NCI-H2196 (cell line): ENCODE results near the gene SCN1B.

ENCODE experiments used
- DNase-seq: peaks from one replicate; lab custom pipeline; 2025; ENCODE audit not compliant: unreplicated experiment; lab: John Stamatoyannopoulos, UW

SCN1B gene

DNA sequence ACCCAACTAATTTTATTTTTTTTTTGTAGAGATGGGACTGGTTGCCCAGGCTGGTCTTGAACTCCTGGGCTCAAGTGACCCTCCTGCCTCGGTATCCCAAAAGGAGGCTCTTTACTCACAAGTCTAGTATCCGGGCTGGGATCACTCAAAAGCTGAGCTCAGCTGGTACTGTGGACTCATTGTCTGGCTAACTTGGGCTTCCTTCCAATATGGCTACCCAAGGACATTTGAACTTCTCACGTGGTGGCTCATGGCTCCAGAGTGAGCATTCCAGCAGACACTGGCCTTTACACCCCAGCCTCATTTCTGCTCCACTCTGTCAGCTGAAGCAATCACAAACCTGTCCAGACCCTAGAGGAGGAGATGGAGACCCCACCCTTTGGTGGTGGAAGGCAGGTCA, 40.2 kb downstream of the SCN1B start:
- no peak for DNase-seq

DNA sequence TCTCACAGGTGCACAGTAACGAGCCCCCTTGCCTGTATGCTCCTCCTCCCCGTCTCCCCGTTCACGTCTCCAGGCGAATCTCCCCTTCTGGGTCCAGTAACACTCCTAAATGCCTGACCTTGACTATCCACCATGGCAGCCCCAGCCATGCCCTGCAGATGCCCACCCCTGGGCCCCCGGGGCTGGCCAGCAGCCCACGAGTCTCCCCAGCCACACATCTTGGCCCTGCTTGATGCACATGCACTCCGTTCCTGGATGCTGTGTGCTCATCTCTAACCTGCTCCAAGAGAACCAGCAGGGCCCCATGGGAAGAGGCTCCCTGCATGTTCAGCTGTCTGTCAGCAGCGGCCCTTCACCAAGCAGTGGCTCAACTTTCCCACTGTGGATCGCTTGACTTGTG, 43.2 kb downstream of the SCN1B start:
- no peak for DNase-seq

DNA sequence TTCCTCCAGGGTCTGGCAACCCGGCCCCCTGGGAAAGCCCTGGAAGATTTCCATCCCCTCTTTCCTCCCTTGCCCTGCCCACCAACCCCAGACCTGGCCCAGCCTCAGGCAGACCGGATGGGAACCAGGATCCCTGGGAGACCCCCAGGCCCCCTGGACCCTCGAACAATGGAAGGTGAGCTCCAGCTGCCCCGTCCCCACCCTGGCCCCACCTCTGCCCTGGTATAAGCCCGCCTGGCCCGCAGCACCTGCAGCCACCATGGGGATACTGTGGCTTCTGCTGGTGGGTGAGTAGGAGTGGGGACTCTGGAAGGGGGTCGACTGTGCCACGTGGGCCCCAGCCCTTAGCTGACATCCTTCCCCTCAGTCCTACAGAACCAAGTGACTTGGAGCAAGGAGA, 43.7 kb downstream of the SCN1B start:
- no peak for DNase-seq

DNA sequence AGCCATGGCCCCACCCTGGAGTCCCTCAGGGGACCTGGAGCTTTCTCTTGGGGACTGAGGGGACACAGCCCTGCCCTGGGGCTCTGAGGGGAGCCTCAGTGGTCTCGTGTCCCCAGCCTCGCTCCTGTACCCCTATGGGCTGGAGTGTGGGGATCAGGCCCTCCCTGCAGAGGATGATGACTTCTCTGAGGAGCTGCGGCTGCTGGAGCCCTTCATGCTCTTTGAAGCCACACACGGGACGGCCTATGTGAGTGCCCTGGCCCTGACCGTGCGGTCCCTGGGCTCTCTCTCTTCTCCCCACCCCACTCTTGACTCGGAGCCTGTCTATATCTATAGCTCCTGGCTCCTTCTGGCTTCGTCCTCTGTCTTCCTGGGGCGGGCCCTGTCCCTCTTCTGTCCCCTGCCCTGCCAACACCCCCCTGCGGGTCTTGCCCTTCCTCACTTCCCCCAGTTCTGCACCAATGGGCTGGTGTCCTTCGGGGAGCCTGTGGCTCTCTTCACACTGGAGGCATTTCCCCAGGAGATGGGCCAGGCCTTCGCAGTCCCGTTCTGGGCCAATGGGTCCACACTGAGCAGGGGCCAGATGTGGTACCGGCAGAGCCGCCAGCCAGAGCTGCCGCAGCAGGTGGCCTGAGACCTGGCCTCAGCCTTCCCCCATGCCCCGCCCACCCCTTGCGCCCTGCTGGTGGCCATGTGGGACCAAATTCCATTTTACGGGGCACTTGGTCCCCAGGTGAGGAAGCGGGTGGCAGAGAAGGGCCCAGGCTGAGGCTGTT, 44.3 kb downstream of the SCN1B start:
- DNase-seq, result no peak

DNA sequence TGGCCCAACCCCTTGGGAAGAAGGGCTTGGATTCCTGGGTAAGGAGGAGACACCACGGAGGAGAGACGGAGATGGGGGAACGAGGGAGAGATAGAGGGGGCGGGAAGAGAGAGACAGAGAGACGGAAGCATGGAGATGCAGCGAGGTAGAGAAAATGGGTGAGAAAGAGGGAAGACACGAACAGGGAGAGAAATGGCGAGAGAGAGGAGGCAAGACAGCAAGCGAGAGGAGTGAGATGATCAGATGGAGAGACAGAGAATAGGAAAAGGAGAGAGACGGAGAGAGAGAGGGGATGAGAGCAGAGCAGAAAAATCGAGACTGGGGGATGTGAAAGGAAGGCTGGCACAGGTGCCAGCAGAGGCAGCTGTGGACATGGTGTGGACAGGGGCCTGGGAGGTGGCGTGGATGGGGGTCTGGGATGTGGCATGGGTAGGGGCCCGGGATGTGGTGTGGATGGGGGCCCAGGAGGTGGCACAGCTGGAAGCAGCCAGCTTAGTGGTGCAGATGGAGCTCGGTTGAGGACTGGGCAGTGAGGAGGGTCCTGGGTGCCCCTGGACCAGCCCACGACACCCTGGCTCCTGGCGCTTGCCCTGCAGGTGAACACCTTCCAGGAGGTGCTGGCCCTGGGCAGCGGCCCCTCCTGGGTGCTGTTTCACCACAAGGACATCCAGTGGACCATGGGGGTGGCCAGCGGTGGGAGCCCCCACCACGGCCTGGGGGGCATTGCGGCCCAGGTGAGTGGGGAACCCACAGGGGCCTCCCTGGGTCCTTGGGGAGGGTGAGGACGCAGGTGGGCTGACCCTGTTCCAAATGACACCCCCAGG, 45.1 kb downstream of the SCN1B start:
- no peak for DNase-seq

DNA sequence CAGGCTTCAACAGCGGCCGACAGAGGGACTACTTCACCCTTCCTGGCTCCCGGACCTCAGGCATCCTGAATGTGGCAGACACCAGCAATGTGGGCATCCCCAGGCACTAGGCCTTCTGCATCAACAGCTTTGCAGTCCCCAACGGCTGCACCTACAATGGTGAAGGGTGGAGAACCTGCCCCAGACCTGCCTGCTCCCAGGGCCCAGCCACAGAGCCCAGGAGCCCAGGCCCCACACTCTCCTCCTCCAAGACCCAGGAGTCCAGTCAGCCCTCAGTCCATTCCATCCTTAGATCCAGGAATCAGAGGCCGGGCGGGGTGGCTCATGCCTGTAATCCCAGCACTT, 45.7 kb downstream of the SCN1B start:
- no peak for DNase-seq

DNA sequence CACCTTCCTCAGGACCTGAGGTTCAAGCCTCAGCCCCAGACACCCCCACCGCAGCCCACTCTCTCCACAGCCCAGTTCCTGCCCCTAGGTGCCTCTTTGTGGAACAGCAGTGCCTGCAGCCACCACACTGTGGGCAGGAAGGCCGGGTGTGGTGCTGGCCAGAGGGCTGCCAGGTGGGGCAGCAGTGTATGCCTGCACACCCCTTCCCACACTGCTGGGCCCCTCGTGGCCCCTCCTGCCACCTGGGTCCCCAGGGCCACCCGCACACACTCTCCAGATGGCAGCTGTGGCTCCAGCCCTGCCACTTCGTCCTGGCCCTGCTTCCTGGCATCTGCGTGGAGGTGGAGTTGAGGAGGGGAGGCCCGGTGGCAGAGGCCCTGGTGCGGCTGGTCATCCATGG, 46.4 kb downstream of the SCN1B start:
- no peak for DNase-seq

DNA sequence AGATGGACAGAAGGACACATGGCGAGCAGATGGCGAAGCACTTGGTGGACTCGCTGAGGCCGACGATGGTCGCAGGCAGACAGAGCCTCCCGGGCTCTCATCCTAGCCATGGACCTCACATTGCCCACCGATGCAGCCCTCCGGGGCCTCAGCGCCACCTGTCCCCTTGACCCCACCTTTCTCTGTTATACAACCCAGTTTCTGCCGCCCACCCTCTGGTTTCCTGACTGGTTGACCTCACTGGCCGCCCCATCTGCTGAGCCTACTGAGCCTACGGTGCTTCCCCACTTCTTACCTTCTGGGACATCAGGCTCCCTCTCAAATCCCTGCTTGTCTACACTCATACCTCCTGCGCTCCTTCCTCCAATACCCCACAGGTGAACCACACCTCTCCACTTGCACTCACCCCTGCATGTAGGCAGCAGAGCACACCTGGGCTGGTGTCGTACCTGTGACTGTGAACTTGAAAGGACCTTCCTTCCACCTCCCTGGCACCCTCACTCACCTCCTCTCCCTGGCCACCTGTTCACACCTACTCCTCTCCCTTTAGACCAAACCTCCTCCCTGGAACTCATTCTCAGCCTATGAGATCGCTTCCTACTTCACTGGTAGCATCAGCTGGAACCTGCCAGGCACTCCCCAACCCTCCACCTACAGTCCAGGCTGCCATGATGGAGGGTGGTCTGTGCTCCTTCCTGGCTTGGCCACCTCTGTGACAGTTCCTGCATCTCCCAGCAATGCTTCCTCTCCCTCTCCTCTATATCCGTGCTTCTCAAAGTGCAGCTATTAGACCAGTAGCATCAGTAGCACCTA, 47.3 kb downstream of the SCN1B start:
- no peak for DNase-seq

DNA sequence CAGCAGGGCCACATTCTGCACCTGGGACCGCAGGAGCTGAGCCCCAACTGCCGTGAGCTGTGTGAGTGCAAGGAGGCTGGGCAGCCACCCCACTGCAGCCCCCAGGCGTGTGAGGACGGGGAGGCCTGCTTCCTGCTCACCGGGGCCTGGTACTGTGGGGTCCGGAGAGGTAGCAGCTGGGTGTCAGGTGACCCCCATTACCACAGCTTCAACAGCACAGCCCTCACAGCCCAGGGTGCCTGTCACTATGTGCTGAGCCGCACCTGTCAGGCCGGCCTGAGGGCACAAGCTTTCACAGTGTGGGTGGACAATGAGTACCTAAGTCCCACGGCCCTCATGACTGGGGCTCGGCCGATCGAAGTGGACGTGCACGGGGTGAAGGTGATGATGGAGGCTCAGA, 49.6 kb downstream of the SCN1B start:
- no peak for DNase-seq

DNA sequence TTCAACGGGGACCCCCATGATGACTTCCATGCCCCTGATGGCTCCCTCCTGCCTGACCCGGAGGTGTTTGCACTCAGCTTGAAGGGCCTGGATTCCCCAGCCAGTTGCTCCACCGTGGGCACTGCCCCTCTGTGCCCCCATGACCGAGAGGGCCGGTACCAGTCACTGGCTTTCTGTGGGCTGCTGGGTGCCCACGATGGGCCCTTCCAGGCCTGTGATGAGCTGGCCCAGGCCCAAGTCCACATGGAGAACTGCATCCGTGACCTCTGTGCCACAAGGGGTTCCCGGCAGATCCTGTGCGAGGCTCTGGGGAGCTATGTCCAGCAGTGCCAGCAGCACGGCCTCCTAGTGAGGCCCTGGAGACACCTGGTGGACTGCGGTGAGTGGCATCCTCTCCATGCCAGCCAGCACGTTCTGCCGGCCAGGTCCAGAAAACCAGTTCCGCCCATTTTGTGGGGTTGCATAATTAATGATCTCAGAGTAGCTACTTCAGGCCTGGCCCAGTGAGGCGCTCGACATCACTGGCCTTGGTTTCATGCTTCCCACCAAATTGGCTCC, 50.4 kb downstream of the SCN1B start:
- DNase-seq, result no peak

DNA sequence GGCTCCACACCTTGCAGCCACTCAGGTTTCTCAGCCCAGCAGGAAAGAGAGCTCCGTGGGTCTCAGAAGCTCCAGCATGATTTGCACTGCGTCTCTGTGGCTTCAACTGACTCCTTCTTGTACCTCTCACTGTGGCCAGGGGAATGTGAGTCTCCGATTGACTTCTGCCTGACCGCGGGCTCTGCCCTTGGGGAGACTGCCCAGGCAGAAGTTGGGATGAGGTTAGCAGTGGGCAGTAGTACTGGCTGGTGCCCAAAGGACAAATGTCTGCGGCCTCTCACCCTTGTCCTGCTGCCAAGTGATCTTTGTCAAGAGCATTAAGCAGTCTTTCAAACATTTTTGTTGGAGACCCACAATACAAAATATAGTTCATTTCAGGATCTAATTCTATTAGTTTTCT, 50.9 kb downstream of the SCN1B start:
- no peak for DNase-seq

DNA sequence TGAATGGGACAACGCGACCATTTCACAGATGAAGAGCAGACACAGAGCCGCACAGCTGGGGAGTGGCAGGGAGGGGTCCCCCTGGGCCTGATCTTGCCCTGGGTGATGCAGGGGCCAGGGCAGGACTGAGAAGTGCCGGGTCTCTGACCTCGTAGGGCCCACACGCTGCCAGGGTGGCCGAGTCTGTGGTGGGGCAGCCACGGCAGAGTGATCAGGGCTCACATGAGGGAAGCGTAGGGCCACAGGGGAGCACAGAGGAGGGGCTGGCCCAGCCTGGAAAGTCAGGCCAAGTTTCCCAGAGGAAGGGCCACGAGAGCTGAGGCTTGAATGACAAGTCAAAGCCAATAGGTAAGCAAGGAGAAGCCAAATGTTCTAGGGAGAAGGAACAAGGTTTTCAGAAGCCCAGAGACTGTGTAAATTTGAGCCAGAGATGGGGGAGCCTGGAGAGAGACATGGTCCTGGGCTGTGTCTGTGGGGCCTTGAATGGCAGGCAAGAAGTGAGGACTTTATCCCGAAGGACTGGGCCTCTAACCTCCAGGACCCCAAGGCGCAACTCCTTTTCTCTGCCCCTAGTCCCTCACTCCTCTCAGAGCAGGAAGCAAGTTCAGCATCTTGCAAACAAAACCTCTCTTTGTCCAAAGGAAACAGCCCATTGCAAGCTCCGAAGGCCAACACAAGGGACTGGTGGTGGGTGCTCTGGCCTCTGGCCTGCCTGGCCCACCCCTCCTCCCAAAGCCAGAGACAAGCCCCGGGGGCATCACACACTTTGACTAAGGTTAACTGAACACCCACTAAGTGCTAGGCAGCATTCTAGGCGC, 53.6 kb downstream of the SCN1B start:
- DNase-seq, result no peak

DNA sequence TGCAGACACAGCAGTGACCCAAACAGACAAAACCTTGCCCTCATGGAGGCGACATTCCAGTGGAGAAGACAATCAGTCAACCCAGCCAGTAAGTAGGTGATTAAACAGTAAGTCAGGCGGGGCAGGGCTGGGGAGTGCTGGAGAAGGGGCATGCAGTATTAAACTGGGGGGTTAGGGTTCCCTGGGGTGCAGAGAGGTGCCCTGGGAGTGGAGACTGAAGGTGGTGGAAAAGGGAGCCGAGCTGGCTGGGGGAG, 54.2 kb downstream of the SCN1B start:
- DNase-seq, result no peak

DNA sequence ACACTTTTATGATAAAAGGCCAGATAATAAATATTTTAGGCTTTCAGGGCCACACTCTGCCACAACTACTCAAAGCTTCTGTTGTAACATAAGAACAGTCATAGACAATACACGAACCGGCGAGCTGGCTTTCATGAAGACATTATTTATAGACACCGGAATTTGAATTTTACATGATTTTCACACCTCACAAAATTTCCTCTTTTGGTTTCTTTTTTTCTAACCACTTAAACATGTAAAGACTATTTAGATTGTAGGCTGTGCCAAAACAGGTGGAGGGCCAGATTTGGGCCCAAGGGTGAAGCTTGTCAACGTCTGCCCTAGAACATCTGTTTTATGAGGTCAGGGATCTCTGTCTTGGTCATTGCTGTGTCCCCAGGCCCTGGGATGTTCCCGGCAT, 55.7 kb downstream of the SCN1B start:
- DNase-seq, result no peak

DNA sequence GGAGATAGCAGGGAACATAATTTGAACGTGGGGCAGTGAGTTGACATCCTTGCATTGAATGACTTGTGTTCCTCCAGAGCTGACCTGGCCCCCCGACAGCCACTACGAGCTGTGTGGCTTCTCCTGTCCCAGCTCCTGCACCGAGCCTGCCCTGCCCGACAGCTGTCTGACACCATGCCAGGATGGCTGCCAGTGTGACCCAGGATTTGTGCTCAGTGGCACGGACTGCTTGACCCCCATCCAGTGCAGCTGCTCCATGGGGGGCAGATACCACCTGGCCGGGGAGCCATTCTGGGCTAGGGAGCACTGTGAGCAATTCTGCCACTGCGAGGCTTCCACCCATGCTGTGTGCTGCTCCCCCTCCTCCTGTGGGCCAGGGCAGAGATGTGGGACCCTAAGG, 56.2 kb downstream of the SCN1B start:
- no peak for DNase-seq

DNA sequence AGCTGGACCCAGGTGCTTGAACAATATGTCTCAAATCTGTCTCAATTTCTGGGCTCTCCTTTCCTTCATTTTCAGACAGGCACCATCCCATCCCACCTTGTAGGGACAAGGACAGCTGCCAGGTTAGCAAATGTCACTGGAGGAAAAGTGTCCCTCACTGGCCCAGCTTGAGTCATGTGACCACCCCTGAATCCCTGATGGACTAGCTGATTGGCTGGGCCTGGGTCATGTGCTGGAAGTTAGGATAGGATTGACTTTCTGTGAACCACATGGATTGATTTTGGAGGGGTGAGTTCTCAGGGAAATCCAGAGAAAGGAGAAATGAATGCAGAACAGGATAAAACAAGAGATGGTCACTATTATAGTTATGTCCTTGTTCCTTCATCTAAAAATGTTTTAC, 57.1 kb downstream of the SCN1B start:
- DNase-seq, result no peak

DNA sequence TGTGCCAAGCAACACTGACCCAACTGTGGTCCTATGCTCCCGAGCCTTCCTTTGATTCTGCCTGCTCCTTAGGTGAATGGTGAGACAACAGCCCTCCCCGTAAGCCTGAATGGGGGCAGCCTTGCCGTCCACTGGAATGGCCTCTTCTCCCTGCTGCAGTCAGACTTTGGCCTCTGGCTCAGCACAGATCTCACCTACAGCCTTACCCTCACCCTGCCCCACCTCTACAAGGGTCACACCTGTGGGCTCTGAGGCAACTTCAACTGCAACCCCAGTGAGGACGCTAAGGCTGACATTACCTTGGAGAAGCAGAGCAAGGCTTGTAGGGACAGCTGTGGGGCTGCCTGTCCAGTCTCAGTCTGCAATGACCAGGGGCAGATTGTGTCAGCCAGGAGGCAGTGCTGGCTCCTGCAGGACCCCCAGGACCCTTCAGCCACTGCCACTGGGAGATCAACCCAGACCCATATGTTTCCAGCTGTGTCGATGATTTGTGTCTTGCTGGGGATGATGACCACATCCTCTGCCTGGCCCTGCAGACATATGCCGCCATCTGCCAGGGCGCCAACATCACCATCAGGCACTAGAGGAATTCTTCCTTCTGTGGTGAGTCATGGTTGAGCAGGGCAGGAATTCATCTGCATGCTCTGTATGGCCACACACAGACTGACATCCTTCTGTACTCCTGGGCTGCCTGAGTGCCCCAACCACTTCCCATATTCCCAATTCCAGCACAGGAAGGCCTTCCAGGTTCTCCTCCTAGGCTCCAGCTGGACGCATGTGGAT, 58.1 kb downstream of the SCN1B start:
- DNase-seq, result no peak

DNA sequence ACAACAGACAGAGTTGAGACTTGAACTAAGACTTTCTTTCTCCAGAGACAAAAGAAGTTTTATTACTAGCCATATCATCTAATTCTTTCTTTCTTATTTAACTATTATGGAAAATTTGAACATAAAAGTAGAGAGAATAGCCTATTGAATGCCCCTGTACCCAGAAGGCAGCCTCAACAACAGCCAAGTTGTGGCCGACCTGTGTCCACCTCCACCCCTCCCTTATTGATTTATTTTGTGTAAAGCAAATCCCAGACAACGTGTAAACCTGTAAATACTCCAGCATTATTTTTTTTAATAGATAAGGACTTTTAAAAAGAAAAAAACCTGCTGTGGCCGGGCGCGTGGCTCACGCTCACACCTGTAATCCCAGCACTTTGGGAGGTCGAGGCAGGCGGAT, 59.3 kb downstream of the SCN1B start:
- DNase-seq, result no peak
